GM12878 (cell line): Measurements from ENCODE around the gene ADARB1. TPM values are rescaled to one million over a fixed set of nuclear protein-coding genes. Genes with fewer than 3 reads are reported as not detected.

ENCODE experiments used
- ATAC-seq: fragments of 200-7000 bp; cut with Tn5 transposase; 3 replicates; pipeline ENCODE4 v1.9.1; 2020; ENCODE audit warnings: mild to moderate bottlenecking, moderate library complexity
- BruUV-seq: library from RNA; stranded (reverse); fragments of 400-500 nt; replicated peaks from 2 replicates; lab custom pipeline; 2021; lab: Mats Ljungman, UMichigan
- CTCF ChIA-PET: fragments of 300-600 bp; sonication (Branson Sonifier 250); formaldehyde crosslinking; extraction: SDS; loops from one replicate; lab custom pipeline; 2021; ENCODE audit warnings: inconsistent platforms; lab: Yijun Ruan, JAX
- POLR2A ChIA-PET: fragments of 350-600 bp; formaldehyde crosslinking; extraction: SDS; loops from one replicate; lab custom pipeline; 2021; ENCODE audit warnings: inconsistent platforms; lab: Charles Lee
- RAD21 ChIA-PET: fragments of 300-600 bp; sonication (Branson Sonifier 250); formaldehyde crosslinking; loops from one replicate; lab custom pipeline; 2023; ENCODE audit warnings: antibody characterized with exemption; ENCODE audit not compliant: unreplicated experiment; lab: Charles Lee
- SMC1A ChIA-PET: fragments of 300-600 bp; sonication (Branson Sonifier 250); formaldehyde crosslinking; loops from one replicate; lab custom pipeline; 2023; ENCODE audit not compliant: unreplicated experiment, uncharacterized antibody; lab: Charles Lee
- DNase-seq: peaks from one replicate; pipeline ENCODE4 v3.0.0-alpha.2; 2011; ENCODE audit warnings: low read depth, low spot score
- FAIRE-seq: peaks from 3 replicates; lab custom pipeline; 2011; peaks lifted over from hg19 to GRCh38; lab: Jason Lieb, UNC
- H2AFZ ChIP-seq: 2 replicates; pipeline ENCODE4 v1.6.0; 2011; ENCODE audit warnings: low read depth, low read length, control low read depth; ENCODE audit not compliant: control insufficient read depth
- H3K27ac ChIP-seq: 2 replicates; pipeline ENCODE4 v1.5.1; 2011; ENCODE audit warnings: control low read depth; ENCODE audit not compliant: control insufficient read depth, insufficient read depth
- H3K27me3 ChIP-seq, 2 experiments: replicated peaks in 1 of 2; 2 replicates each; pipeline versions ENCODE4 v1.6.0 to v1.6.1; 2011; ENCODE audit warnings: low read length in 1 of 2; ENCODE audit not compliant: control insufficient read depth in 2 of 2, insufficient read depth in 2 of 2
- H3K36me3 ChIP-seq, 2 experiments: 2 replicates each; pipeline ENCODE4 v1.5.1; 2011; ENCODE audit warnings: low read length in 1 of 2; ENCODE audit not compliant: control insufficient read depth in 2 of 2, insufficient read depth in 2 of 2
- H3K4me1 ChIP-seq: 2 replicates; pipeline ENCODE4 v1.6.1; 2011; ENCODE audit warnings: mild to moderate bottlenecking, low read length, moderate library complexity, mixed read lengths; ENCODE audit not compliant: control insufficient read depth, insufficient read depth
- H3K4me2 ChIP-seq: 2 replicates; pipeline ENCODE4 v1.6.0; 2011; ENCODE audit warnings: control low read depth; ENCODE audit not compliant: control insufficient read depth, insufficient read depth
- H3K4me3 ChIP-seq: fragments of 200-600 bp; sonication (generic); 2 replicates; pipeline ENCODE4 v1.5.1; 2016
- H3K79me2 ChIP-seq: 2 replicates; pipeline ENCODE4 v1.6.0; 2011; ENCODE audit warnings: low read length; ENCODE audit not compliant: control insufficient read depth, insufficient read depth
- H3K9ac ChIP-seq: 2 replicates; pipeline ENCODE4 v1.8.0; 2011; ENCODE audit warnings: low read length, control low read depth, mixed read lengths; ENCODE audit not compliant: control insufficient read depth, insufficient read depth
- H3K9me3 ChIP-seq: replicated peaks from 3 replicates; pipeline ENCODE4 v1.5.1; 2011; ENCODE audit warnings: mild to moderate bottlenecking, low read length; ENCODE audit not compliant: control insufficient read depth, insufficient read depth
- H4K20me1 ChIP-seq: 2 replicates; pipeline ENCODE4 v1.6.0; 2011; ENCODE audit not compliant: control insufficient read depth, insufficient read depth
- NFIC ChIP-seq: IDR thresholded peaks from 2 replicates; pipeline ENCODE4 v1.6.1; 2012; ENCODE audit warnings: low read depth, mild to moderate bottlenecking, inconsistent platforms, low read length, moderate library complexity
- WGBS: methylation state at CpG from one replicate; pipeline ENCODE4 v1.1.6; 2016; ENCODE audit warnings: low lambda C conversion rate; ENCODE audit not compliant: insufficient replicate concordance, insufficient coverage; ENCODE audit errors: missing lambda C conversion rate; 5-methylcytosine and 5-hydroxymethylcytosine counted together
- in situ Hi-C: fragments of 300-500 bp; cut with MboI; formaldehyde crosslinking; loops from 9 replicates; pipeline ENCODE4 v1.14.3; 2018; ENCODE audit warnings: mixed read lengths
- intact Hi-C: fragments of 100-400 bp; cut with micrococcal nuclease; formaldehyde crosslinking; loops from one replicate; pipeline ENCODE4 v1.14.2; 2022; ENCODE audit not compliant: unreplicated experiment
- polyA plus RNA-seq, 11 experiments: library from polyadenylated mRNA; depleted of rRNA in 4 of 11; unstranded in 6 of 11; stranded (reverse) in 5 of 11; fragments of >200 nt; fragmentation: Nextera tagmentation in 4 of 11; fragmentation: Illumina TruSeq in 1 of 11; extraction: Ambion mirVana in 4 of 11; extraction: Trizol in 1 of 11; gene quantifications; 1 replicate in 1 of 11; 2 replicates in 10 of 11; pipeline versions ENCODE4 v1.2.1 to v1.2.3, GENCODE V29; 2011 to 2016; ENCODE audit warnings: inconsistent platforms in 2 of 11, missing spikeins in 2 of 11, low read depth in 1 of 11
- total RNA-seq, 4 experiments: library from RNA; depleted of rRNA in 3 of 4; stranded (reverse); fragments of >200 nt in 3 of 4; fragmentation: Illumina TruSeq in 1 of 4; extraction: Trizol in 1 of 4; gene quantifications; 2 replicates each; pipeline versions ENCODE4 v1.2.1 to v1.2.3, GENCODE V29; 2013 to 2021
- TF ChIP-seq, protein P1 (sequence below): fragments of 450-650 bp; IDR thresholded peaks from 2 replicates; pipeline ENCODE4 v1.6.1; 2017; ENCODE audit warnings: mild to moderate bottlenecking, low read depth, inconsistent platforms; ENCODE audit not compliant: poor library complexity, severe bottlenecking
- TF ChIP-seq, protein P2 (sequence below): fragments of 450-650 bp; formaldehyde crosslinking; IDR thresholded peaks from 2 replicates; pipeline ENCODE4 v1.4.0; 2020; ENCODE audit warnings: mild to moderate bottlenecking, moderate library complexity

Gene ADARB1
- total and polyA plus RNA-seq, 10 of the 15 experiments (the other 5 are each of a cell fraction or from before 2014, with no cell fraction given): 5.7 to 61.7 (median 25.3) TPM

DNA sequence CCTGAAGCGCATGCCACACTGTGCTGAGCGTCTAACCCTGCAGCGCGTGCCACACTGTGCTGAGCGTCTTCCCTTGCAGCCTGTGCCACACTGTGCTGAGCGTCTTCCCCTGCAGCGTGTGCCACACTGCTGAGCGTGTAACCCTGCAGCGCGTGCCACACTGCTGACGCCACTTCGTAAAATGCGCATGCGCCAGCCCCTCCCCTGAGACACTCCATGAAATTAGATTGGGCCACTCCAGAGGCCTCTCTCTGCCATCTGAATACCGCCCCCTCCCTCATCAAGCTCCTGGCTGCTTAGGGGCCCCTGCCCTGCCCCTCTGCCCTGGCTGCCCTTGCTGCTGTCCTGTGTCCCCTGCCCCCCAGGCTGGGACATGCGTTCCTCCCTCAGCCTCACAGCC, 128.5 kb downstream of the ADARB1 start (continued):
- TF ChIP-seq, protein P1, sequence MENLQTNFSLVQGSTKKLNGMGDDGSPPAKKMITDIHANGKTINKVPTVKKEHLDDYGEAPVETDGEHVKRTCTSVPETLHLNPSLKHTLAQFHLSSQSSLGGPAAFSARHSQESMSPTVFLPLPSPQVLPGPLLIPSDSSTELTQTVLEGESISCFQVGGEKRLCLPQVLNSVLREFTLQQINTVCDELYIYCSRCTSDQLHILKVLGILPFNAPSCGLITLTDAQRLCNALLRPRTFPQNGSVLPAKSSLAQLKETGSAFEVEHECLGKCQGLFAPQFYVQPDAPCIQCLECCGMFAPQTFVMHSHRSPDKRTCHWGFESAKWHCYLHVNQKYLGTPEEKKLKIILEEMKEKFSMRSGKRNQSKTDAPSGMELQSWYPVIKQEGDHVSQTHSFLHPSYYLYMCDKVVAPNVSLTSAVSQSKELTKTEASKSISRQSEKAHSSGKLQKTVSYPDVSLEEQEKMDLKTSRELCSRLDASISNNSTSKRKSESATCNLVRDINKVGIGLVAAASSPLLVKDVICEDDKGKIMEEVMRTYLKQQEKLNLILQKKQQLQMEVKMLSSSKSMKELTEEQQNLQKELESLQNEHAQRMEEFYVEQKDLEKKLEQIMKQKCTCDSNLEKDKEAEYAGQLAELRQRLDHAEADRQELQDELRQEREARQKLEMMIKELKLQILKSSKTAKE: no peak

DNA sequence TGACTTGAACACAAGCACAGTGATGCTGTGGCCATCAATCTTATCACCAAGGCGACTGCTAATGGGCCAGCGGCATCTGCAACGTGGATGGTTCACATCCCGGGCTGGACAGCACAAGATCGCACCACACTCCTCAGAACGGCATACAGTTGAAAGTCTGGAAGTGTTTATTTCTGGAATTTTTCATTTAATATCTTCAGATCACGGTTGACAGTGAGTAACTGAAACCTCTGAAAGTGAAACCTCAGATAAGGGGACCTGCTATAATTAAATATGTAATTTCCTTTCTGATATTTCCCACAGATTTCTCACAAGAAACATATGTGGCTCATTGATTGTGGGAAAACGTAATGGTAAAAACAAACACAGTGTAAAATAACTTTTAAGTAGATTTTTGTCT, 129.6 kb downstream of the ADARB1 start:
- TF ChIP-seq, protein P2, sequence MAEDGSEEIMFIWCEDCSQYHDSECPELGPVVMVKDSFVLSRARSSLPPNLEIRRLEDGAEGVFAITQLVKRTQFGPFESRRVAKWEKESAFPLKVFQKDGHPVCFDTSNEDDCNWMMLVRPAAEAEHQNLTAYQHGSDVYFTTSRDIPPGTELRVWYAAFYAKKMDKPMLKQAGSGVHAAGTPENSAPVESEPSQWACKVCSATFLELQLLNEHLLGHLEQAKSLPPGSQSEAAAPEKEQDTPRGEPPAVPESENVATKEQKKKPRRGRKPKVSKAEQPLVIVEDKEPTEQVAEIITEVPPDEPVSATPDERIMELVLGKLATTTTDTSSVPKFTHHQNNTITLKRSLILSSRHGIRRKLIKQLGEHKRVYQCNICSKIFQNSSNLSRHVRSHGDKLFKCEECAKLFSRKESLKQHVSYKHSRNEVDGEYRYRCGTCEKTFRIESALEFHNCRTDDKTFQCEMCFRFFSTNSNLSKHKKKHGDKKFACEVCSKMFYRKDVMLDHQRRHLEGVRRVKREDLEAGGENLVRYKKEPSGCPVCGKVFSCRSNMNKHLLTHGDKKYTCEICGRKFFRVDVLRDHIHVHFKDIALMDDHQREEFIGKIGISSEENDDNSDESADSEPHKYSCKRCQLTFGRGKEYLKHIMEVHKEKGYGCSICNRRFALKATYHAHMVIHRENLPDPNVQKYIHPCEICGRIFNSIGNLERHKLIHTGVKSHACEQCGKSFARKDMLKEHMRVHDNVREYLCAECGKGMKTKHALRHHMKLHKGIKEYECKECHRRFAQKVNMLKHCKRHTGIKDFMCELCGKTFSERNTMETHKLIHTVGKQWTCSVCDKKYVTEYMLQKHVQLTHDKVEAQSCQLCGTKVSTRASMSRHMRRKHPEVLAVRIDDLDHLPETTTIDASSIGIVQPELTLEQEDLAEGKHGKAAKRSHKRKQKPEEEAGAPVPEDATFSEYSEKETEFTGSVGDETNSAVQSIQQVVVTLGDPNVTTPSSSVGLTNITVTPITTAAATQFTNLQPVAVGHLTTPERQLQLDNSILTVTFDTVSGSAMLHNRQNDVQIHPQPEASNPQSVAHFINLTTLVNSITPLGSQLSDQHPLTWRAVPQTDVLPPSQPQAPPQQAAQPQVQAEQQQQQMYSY (CRISPR knock-in tag): no peak
- TF ChIP-seq NFIC: peak; percentile 21; the same call in 1 of the 2 replicates
- H3K9ac ChIP-seq: no peak overlapping the region
- ChIA-PET POLR2A (no interaction called here), CTCF (interaction anchor here (1.3 to 2.5 kb wide), 2 partner anchors 9 to 66 kb away, joined by 3 to 6 read pairs; no protein-coding TSS in a partner anchor), SMC1A (no interaction called here), RAD21 (no interaction called here)
- peaks cover 0 to 3% of the 10 kb centered on the region in 2 experiments; a peak in 1 of 4 replicates for H3K27me3 ChIP-seq
- BruUV-seq: no TSS peak
- no peak for ATAC-seq
- no peaks in the 10 kb centered on the region for H3K79me2 ChIP-seq
- intact Hi-C loops: no loop called here
- no peaks in the 10 kb centered on the region for H4K20me1 ChIP-seq
- peaks cover 0 to 4% of the 10 kb centered on the region in 2 experiments; a peak in 2 of 4 replicates for H3K36me3 ChIP-seq
- no peak overlapping the region; the same call in 1 of the 2 replicates for H3K4me2 ChIP-seq
- DNase-seq: no peak
- H3K27ac ChIP-seq: no peak overlapping the region
- H3K4me1 ChIP-seq: peaks cover 20% of the 10 kb centered on the region
- H2AFZ ChIP-seq: no peak overlapping the region
- FAIRE-seq: no peak
- 54% methylated on average over 8 of the region's 8 CpGs for whole genome bisulfite sequencing
- H3K9me3 ChIP-seq: no peaks in the 10 kb centered on the region
- H3K4me3 ChIP-seq: no peak overlapping the region
- in situ Hi-C loops: no loop called here
